WTC11 (cell line): ENCODE measurements around the gene NEO1. TPM values are rescaled to one million over a fixed set of nuclear protein-coding genes. Genes with fewer than 3 reads are reported as not detected.

Experiments used
- ATAC-seq: fragments of 200-7000 bp; cut with Tn5 transposase; 2 replicates; pipeline ENCODE4 v1.10.0; 2021; ENCODE audit warnings: mild to moderate bottlenecking, moderate library complexity
- CTCF ChIA-PET: fragments of 300-600 bp; sonication (Branson Sonifier 250); formaldehyde crosslinking; loops from one replicate; lab custom pipeline; 2021; ENCODE audit warnings: antibody characterized with exemption; lab: Charles Lee
- POLR2A ChIA-PET: fragments of 350-600 bp; sonication (Branson Sonifier 250); formaldehyde crosslinking; loops from one replicate; lab custom pipeline; 2021; ENCODE audit warnings: antibody characterized with exemption; lab: Charles Lee
- DNase-seq: peaks from one replicate; pipeline ENCODE4 v3.0.0; 2021; ENCODE audit warnings: low spot score
- H3K27ac Mint-ChIP-seq: 2 replicates; pipeline ENCODE4 v1.8.0; 2021; ENCODE audit warnings: mixed read lengths
- H3K27me3 Mint-ChIP-seq: 2 replicates; pipeline ENCODE4 v1.8.0; 2021; ENCODE audit warnings: low read depth, mild to moderate bottlenecking, moderate library complexity, mixed read lengths
- H3K36me3 Mint-ChIP-seq: 2 replicates; pipeline ENCODE4 v1.8.0; 2021; ENCODE audit warnings: mixed read lengths
- H3K4me1 Mint-ChIP-seq: 2 replicates; pipeline ENCODE4 v1.8.0; 2022; ENCODE audit warnings: mixed read lengths
- H3K4me3 Mint-ChIP-seq: 2 replicates; pipeline ENCODE4 v1.8.0; 2021; ENCODE audit warnings: mild to moderate bottlenecking, moderate library complexity, mixed read lengths
- H3K9me3 Mint-ChIP-seq: 2 replicates; pipeline ENCODE4 v1.8.0; 2021; ENCODE audit warnings: mixed read lengths
- ATF1 ChIP-seq: sonication (generic); formaldehyde crosslinking; IDR thresholded peaks from 2 replicates; pipeline ENCODE4 v1.8.1; 2023; ENCODE audit warnings: mild to moderate bottlenecking, moderate library complexity, missing genetic modification reagents
- ATF2 ChIP-seq: sonication (generic); formaldehyde crosslinking; IDR thresholded peaks from 2 replicates; pipeline ENCODE4 v1.8.1; 2022; ENCODE audit warnings: low read depth, missing genetic modification reagents, borderline replicate concordance
- ATF3 ChIP-seq: sonication (generic); formaldehyde crosslinking; conservative IDR thresholded peaks from 2 replicates; pipeline ENCODE4 v1.8.1; 2022; ENCODE audit warnings: mild to moderate bottlenecking, missing genetic modification reagents
- EMX1 ChIP-seq: fragments of 250-450 bp; sonication (Bioruptor Pico); IDR thresholded peaks from 2 replicates; pipeline ENCODE4 v1.8.0; 2021; ENCODE audit warnings: mild to moderate bottlenecking
- ESRRA ChIP-seq: sonication (generic); formaldehyde crosslinking; IDR thresholded peaks from 2 replicates; pipeline ENCODE4 v1.8.1; 2022; ENCODE audit warnings: mild to moderate bottlenecking, missing genetic modification reagents, borderline replicate concordance
- JUN ChIP-seq: sonication (generic); formaldehyde crosslinking; IDR thresholded peaks from 2 replicates; pipeline ENCODE4 v1.8.0; 2023; ENCODE audit warnings: mild to moderate bottlenecking, missing genetic modification reagents
- NFE2L1 ChIP-seq: sonication (generic); formaldehyde crosslinking; IDR thresholded peaks from 2 replicates; pipeline ENCODE4 v1.8.1; 2023; ENCODE audit warnings: missing genetic modification reagents
- TCF7 ChIP-seq: sonication (generic); formaldehyde crosslinking; IDR thresholded peaks from 2 replicates; pipeline ENCODE4 v1.8.0; 2022; ENCODE audit warnings: mild to moderate bottlenecking, low read depth, missing genetic modification reagents, moderate library complexity
- USF1 ChIP-seq: sonication (generic); formaldehyde crosslinking; IDR thresholded peaks from 2 replicates; pipeline ENCODE4 v1.8.0; 2022; ENCODE audit warnings: mild to moderate bottlenecking, missing genetic modification reagents
- USF2 ChIP-seq: sonication (generic); formaldehyde crosslinking; IDR thresholded peaks from 2 replicates; pipeline ENCODE4 v1.8.1; 2023; ENCODE audit warnings: mild to moderate bottlenecking, missing genetic modification reagents, moderate library complexity
- ZNF317 ChIP-seq: sonication (generic); formaldehyde crosslinking; IDR thresholded peaks from 2 replicates; pipeline ENCODE4 v1.8.1; 2023; ENCODE audit warnings: low read depth, mild to moderate bottlenecking, moderate library complexity, missing genetic modification reagents, borderline replicate concordance
- ZNF532 ChIP-seq: fragments of 250-450 bp; sonication (Bioruptor Pico); IDR thresholded peaks from 2 replicates; pipeline ENCODE4 v1.9.0; 2021; ENCODE audit warnings: mild to moderate bottlenecking, borderline replicate concordance
- total RNA-seq: library from RNA; stranded (reverse); gene quantifications from 3 replicates; pipeline ENCODE4 v1.2.3, GENCODE V29; 2021
- TF ChIP-seq, protein P1 (sequence below): sonication (generic); formaldehyde crosslinking; IDR thresholded peaks from 2 replicates; pipeline ENCODE4 v1.8.0; 2023; ENCODE audit warnings: mild to moderate bottlenecking, missing genetic modification reagents
- TF ChIP-seq, protein P2 (sequence below): sonication (generic); formaldehyde crosslinking; IDR thresholded peaks from 2 replicates; pipeline ENCODE4 v1.8.1; 2023; ENCODE audit warnings: mild to moderate bottlenecking, missing genetic modification reagents

Gene NEO1
- total RNA-seq, 1 experiment from 2014 or later: 37.1 TPM

- TF ChIP-seq ATF2 (CRISPR knock-in tag) (no peak), TCF7 (CRISPR knock-in tag) (no peak), USF2 (CRISPR knock-in tag) (no peak), NFE2L1 (no peak)
Measured at GRCh38 chr15:73142802-73143762, 90.8 kb downstream of the NEO1 start (continued).

DNA sequence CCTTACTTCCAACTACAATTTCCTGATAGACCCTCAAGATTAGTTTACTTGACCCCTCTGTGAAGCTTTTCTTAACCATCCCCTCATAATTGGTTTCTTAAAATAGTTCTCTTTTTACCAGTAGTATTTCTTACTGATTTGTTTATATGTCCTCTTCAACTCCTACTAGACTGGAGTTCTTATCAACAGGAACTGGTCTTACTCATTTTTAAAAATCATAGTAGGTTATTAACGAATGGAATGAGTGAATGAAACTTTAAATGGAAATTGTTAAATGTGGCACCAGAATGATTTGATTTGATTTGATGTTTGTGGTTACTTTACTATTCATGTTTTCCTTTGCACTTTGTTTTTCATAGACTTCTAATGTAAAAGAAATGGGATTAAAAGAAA is 91.5 kb downstream of the NEO1 start:
- TF ChIP-seq ATF3 (CRISPR knock-in tag): no peak
- TF ChIP-seq USF1 (CRISPR knock-in tag): no peak
- Mint-ChIP-seq H3K4me1 (no peaks in the 10 kb centered on the region), H3K27me3 (no peaks in the 10 kb centered on the region), H3K4me3 (no peak overlapping the region), H3K9me3 (no peaks in the 10 kb centered on the region), H3K27ac (no peak overlapping the region), H3K36me3 (no peaks in the 10 kb centered on the region)
- ChIA-PET POLR2A (no interaction called here), CTCF (no interaction called here)
- no peak for DNase-seq
- no peak for ATAC-seq

DNA sequence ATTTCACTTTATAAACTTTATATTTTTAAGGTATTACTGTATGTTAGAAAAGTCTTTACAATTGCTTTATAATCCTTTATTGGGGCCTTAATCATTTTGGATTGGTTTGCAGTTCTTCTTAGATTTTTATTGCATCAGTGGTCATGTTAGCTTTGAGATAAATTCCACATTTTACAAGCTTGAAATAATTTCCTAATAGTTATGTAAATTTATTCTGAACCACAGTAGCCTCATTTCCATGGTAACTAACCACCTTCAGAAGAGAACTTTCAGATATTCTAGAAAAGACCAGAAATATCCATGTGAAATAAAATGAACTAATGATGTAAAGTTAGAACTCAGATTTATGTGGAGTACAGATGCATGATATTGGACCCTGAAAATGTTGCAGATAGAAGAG is 94.2 kb downstream of the NEO1 start:
- peaks cover 8% of the 10 kb centered on the region for H3K9me3 Mint-ChIP-seq
- ATAC-seq (no peak), DNase-seq (no peak)
- TF ChIP-seq ZNF317 (CRISPR knock-in tag): no peak
- H3K36me3 Mint-ChIP-seq: peaks cover 9% of the 10 kb centered on the region
- no peak overlapping the region for H3K27ac Mint-ChIP-seq
- H3K4me3 Mint-ChIP-seq: no peak overlapping the region
- H3K4me1 Mint-ChIP-seq: no peaks in the 10 kb centered on the region
- ChIA-PET CTCF (interaction anchor here (1.0 kb wide), 1 partner anchor 10 kb away, joined by 5 read pairs; no protein-coding TSS in a partner anchor), POLR2A (no interaction called here)
- H3K27me3 Mint-ChIP-seq: no peaks in the 10 kb centered on the region

DNA sequence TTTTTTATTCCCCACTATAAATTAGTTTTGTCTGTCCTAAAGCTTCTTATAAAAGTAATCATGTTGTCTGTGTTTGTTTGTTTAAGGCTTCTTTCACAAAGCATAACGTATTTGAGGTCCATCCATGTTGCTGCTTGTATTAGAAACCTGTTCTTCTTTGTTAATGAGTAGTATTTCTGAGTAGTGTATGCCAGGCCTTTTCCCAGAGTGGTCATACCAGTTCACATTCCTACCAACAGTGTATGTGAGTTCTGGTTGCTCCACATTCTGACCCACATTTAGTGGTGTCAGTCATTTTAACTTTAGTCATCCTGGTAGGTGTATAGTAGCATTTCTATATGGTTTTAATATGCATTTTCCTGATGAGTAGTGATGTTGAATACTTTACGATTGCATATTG is 98.6 kb downstream of the NEO1 start:
- Mint-ChIP-seq H3K4me1 (no peaks in the 10 kb centered on the region), H3K27ac (no peak overlapping the region), H3K4me3 (no peak overlapping the region), H3K36me3 (peaks cover 25% of the 10 kb centered on the region), H3K9me3 (peaks cover 28% of the 10 kb centered on the region), H3K27me3 (no peaks in the 10 kb centered on the region)
- DNase-seq (no peak), ATAC-seq (no peak)
- ChIA-PET CTCF (no interaction called here), POLR2A (no interaction called here)
- TF ChIP-seq EMX1 (CRISPR knock-in tag): no peak
- TF ChIP-seq, protein P1, sequence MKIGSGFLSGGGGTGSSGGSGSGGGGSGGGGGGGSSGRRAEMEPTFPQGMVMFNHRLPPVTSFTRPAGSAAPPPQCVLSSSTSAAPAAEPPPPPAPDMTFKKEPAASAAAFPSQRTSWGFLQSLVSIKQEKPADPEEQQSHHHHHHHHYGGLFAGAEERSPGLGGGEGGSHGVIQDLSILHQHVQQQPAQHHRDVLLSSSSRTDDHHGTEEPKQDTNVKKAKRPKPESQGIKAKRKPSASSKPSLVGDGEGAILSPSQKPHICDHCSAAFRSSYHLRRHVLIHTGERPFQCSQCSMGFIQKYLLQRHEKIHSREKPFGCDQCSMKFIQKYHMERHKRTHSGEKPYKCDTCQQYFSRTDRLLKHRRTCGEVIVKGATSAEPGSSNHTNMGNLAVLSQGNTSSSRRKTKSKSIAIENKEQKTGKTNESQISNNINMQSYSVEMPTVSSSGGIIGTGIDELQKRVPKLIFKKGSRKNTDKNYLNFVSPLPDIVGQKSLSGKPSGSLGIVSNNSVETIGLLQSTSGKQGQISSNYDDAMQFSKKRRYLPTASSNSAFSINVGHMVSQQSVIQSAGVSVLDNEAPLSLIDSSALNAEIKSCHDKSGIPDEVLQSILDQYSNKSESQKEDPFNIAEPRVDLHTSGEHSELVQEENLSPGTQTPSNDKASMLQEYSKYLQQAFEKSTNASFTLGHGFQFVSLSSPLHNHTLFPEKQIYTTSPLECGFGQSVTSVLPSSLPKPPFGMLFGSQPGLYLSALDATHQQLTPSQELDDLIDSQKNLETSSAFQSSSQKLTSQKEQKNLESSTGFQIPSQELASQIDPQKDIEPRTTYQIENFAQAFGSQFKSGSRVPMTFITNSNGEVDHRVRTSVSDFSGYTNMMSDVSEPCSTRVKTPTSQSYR (CRISPR knock-in tag): no peak
- no peak for TF ChIP-seq USF1 (CRISPR knock-in tag)
- TF ChIP-seq, protein P2, sequence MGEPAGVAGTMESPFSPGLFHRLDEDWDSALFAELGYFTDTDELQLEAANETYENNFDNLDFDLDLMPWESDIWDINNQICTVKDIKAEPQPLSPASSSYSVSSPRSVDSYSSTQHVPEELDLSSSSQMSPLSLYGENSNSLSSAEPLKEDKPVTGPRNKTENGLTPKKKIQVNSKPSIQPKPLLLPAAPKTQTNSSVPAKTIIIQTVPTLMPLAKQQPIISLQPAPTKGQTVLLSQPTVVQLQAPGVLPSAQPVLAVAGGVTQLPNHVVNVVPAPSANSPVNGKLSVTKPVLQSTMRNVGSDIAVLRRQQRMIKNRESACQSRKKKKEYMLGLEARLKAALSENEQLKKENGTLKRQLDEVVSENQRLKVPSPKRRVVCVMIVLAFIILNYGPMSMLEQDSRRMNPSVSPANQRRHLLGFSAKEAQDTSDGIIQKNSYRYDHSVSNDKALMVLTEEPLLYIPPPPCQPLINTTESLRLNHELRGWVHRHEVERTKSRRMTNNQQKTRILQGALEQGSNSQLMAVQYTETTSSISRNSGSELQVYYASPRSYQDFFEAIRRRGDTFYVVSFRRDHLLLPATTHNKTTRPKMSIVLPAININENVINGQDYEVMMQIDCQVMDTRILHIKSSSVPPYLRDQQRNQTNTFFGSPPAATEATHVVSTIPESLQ (CRISPR knock-in tag): no peak
- no peak for TF ChIP-seq JUN
- no peak for TF ChIP-seq ESRRA
- TF ChIP-seq ATF1: no peak
- no peak for TF ChIP-seq ZNF532
